NCI-H2029 (cell line): ENCODE results near the gene ABCA12.

Source experiments
- DNase-seq: peaks from one replicate; lab custom pipeline; 2025; lab: John Stamatoyannopoulos, UW

Gene ABCA12

DNA sequence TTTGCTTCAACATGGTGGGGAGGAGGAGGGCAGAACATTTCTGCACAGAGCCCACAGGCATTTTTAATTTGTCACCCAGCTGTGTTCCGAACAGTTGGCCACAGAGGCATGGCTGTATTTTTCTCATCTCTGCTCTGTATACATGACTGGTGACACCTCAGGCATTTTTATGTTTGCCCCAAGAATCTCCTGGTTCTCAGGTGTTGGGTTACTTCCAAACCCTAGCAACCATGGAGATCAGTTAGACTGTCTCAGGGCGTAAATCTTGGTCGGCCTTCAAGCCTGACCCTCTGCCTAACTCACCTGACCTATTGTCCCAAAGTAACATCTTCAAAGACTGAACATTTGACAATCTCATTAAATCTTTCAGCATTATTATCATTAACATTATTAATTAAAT is 100.0 kb downstream of the ABCA12 start:
- no peak for DNase-seq

DNA sequence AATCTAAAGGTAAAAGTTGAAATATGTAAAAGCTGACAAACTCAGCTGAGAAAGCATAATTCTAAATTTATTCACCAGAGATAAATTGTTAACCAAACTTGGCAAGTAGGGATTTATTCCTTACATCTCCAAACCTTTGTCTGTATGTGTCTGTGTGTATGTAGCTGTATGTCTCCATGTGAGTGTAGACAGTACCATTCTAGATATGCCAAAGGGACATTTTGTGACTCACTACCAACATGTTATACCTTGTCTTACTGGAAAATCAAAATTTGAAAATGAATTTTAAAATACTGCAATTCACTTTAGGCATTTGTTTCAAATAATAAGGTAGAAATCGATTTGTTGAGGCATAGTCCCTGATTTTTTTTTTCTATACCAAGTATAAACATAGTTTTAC is 102.1 kb downstream of the ABCA12 start:
- DNase-seq, result no peak

DNA sequence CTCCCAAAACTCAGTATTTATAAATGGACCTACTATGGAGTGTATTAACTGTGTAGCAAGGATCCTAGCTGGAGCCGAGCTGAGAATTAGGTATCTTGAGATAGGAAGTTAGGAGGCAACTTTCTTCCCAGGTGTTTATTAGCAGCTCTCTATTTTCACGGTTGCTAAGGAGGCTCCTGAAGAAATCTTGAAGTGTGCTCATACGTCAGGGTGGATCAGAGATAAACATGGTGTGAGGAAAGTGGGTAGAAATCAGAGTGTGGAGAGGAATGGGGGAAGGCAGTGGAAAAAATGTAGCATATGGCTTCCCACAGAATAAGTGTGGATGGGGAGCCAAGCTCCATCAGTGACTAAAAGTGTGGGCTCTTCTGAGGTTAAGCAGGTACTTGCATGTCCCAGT is 104.3 kb downstream of the ABCA12 start:
- no peak for DNase-seq

DNA sequence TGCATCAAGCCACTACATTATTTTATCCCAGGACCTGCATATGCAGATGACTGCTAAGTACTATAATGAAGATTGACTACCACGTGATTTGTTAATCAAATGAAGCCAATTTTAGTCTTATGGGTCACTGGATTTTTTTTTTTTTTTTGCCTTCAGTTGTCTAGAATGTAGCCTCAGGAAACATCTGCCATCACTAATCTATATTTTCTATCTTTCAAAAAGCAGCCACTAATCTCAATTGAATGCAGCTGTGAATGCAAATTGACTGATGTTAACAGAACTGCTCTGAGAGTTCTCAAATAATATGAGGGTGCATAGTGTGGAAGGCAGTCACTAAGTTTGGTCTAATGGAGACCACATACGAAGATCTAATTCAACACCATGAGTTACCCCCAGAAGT is 106.3 kb downstream of the ABCA12 start:
- no peak for DNase-seq

DNA sequence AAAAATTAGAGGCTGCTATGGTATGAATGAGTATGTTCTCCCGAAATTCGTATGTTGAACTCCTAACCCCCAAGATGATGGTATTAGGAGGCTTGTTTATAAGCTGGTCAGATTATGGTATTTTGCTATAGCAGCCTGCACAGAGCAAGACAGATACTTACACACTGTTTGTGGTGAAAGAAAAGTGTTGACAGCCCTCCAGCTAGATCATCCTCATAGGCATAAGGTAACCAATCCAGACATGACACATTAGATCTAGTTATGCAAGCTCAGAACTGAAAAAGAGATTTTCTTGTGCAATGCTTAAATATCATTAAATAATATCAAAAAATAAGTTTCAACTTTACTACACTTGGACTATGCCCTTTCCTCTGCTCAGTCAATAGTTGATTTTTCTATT is 107.1 kb downstream of the ABCA12 start:
- DNase-seq, result no peak

DNA sequence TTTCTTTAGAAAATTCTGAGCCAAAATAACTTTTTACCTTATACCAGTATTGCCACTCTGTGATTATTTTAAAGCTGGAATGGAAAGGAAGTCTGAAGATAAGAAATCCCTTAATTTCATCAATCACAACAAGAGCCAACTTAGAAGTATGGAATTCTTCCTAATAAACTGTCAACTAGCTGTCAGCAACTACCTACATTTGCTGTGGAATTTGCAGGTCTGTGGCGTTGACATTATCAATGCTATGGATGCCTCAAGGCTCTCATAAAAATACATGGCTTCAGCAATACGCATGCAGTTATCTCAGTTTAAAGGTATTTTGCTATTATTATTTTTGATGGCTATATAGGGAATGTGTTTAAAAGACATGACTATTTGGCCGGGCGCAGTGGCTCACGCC is 108.5 kb downstream of the ABCA12 start:
- DNase-seq, result no peak

DNA sequence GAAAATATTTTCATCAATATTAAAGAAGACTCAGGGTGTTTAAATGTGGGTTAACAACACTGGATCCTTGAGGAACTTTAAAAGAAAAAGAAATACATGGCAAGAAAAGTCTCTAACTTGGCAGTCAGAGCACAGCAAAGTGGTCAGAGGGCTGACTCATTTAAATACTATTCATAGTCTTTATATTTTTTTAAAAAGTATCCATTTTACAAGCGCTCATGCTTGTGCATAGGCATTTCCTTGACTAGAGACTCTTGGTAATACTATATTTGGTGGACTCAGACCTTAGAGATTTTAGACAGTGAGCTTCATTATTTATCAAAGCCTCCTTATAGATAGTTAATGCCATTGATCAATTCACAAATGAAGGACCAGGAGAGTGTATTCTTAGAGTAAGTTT is 110.2 kb downstream of the ABCA12 start:
- DNase-seq, result no peak

DNA sequence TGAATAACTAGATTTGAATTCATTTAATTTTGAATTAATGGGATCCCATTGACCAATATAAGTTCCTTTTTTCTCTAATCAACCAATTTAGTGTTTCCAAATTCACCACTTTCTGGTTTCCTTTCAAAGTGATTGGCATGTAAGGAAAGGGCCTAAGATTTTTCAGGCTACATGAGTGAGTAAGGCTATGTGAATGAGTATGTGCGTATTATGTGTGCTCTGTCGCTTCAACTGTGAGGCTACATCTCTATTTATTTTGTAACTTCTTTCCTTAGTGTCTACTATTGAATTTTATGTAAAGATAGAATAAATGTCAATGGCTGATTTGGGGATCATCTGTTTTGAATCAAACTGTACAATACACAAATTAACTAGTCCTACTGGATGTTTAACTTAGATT is 110.6 kb downstream of the ABCA12 start:
- DNase-seq, result no peak

DNA sequence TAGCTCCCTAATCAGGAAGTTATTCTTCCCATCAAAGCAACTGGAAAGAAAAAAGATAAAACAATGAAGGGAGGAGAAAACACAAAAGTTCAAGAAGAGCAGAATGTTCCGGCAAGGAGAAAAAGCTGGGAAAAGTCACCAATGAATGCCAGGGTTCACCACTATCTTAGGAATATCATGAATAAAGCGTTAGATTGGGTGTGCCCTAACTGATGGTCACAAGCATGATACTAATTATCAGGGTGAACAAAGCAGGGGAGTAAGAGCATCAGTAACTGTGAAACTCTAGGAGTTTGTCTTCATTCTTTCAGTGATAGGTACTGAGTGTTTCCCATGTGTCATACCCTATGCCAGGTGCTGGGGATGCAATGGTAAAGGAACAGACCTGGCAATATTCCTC is 115.5 kb downstream of the ABCA12 start:
- DNase-seq, result no peak

DNA sequence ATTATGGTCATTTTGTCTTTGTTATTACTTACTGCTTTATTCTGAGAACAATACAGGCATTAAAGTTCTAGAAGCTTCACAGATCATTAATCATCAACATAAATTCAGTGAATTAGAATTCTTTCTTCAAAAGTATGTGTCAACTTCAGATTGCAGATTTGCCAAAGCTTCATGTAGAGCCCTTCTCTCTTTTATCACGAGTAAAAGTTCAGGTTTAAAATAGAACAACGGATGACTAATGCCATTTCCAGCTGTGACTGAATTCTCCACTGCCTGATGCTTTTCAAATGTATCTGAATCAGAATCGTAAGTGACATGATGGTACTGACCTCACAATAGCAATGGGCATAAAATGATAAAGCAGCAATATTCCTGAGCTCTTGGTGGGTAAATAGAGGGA is 116.0 kb downstream of the ABCA12 start:
- DNase-seq, result no peak

DNA sequence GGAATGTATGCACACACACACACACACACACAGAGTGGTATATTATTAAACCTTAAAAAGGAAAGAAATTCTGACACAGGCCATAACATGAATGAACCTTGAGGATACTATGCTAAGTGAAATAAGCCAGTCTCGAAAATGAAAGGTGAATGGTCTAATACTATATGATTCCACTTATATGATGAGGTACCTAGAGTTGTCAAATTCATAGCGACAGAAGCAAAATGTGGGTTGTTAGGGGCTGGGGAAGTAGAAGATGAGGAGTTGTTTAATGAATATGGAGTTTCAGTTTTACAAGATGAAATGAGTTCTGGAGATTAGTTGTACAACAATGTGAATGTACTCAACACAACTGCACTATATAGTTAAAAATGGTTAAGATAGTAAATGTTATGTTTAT is 118.1 kb downstream of the ABCA12 start:
- no peak for DNase-seq

DNA sequence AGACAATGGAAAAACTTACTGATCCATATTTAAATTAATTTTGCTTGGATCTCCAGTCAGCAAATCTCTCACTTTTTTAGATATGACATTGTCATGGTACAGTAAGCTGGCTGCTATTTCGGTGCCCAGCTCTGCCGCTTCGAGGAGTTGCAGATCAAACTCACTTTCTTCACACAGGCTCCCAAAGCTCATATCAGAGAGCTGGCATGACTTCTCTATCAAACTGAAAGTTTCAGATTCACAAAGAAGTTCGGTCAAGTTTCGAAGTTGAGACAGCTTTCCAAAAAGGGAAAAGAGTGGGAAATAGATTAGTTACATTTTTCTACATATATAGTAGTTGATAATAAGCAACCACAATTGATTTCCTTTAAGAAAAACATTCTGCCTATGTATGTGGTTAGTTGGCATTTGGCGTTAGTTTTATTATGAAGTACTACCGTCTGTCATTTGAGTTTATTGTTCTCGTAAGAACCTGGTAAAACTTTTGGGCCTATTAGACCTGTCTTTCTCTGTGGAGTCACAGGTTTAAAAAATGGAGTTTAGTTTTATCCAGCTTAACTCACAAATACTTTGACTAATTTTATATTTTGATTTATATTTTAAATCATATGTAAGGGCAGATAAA is 118.8 kb downstream of the ABCA12 start:
- DNase-seq, result no peak

DNA sequence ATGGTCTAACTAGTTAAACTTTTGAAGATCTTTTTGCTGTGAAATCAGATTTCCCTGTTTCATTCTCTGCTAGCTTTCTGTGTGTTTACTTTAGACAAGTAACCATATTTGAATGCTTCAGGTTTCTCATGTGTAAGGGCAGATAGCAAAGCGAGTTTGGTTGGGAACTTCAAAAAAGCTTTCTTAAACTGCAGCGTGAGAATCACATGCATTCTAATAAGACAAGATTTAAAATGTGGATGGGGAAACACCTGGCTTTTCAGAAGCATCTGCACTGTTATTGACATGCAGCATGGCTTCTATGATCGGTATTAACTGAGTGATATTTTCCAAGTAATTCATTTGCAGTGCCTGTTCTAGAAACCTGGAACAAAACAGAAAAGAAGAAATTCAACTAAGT is 119.3 kb downstream of the ABCA12 start:
- DNase-seq, result no peak

DNA sequence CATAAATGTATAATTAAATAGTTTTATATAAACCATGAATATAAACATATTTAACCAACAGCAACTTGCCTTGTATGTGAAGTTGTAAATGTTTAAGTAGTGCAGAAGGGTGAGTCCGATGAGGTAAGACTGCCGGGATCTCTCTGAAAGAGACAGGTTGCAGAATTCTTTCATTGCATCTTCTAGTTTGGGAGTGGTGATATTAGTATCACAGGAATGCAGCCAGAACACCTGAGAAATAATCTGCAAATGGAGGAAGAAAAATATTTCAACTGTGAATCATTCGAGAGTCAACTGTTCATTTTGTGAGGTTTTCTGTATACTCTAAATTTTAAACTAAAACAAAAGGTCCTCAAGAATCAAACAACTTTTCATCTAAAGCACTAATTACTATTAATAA is 123.0 kb downstream of the ABCA12 start:
- no peak for DNase-seq

DNA sequence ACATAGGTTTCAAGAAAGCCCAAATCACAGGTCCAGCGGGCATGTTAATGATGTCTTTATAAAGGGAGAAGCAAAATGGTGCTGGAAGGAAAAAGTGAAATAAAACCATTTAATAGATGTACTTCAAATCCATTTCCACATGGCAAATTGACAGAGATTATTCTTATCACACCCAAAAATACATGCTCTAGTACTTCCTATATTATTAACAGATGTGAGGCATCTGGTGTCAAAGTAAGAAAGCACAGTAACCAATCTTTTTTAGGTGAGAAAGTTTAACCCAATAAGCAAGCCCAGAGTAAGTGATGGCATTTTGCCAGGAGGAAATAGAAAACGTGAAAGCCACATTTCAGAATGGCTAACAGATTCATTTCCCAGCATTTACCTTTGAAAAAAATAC is 128.0 kb downstream of the ABCA12 start:
- DNase-seq, result no peak

DNA sequence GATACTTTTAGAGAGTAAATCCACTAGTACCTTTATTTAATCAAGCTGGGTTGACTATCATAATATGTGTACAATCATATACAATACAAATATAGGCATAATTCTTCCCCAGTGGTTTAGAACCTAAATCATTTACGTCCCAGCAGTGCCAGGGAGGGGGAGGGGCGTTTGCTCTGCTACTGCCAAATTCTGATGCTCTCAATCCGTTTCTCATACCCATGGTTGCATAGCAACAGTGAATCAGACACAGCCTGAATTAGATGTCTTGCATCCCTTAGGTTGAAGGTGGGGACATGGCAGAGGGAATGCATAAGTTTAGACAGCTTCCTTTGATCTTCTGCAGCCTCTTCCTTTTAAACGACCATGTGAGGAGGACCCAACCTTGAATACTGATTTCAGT is 135.4 kb downstream of the ABCA12 start:
- no peak for DNase-seq

DNA sequence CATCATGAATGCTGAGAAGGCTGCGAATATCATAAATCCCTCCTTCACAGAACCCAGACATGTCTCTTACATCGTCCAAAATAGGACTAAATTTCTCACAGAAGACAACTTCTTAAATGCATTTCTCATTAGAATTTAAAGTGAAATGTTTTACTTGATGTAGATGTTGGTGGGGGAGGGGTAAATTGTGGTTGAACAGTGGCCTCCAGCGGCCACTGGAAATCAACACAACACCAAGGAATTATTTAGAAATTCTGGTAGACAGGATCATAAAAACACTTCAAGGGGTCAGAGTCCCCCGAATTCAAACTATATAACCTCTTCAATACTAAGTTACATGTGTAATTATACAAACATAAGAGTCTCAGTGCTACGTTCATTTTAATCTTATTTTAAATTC is 135.9 kb downstream of the ABCA12 start:
- peak; percentile 29 for DNase-seq

DNA sequence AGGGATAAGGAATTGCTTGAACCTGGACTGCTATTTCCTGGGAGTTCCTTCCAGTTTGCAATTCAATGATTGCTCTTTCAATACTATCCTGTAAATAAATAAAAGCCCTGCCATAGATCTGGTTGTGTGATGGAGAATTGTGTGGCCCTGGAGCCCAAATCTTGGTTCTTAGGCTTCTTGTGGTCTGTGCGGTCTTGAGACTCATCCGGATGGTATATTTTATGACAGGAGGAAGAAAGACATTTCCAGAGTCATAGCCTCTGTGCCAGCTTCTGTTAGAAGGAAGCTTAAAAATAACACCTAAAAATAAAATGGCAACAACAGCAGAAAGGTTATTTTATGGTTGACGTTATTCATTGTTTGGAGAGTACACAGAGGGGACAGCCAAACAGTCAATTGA is 137.7 kb downstream of the ABCA12 start:
- DNase-seq, result no peak

DNA sequence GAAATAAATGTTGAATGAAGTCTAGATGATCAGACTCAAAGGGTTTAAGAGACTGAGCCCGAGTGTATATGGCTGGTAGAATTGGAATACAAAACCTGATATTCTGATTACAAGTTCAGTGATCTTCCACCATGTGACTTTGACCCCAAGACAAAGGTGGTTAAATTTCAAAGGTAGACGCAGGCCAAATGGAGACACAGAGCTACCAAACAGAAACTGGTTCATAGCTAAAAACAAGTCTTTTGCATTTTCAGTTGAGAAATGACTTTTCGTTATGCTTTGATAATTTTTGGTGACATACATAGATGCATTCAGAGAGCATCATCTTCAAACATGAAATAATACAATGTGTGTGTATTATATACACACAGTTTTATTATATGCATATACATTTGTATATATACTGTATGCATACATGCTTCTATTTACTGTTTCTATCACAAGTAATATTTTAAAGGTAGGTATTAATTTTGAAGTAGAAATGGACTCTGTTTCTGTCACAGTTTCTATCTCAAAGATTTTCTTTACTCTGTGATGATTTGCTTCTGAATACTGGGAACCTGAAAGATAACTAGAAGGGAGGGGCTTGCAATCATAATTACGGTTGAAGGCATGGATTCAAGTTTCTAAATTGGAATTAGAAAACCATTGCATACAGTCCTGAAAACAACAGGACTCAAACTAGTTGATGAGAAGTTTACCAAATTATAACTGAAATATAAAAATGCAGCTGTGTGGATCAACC is 142.3 kb downstream of the ABCA12 start:
- no peak for DNase-seq

DNA sequence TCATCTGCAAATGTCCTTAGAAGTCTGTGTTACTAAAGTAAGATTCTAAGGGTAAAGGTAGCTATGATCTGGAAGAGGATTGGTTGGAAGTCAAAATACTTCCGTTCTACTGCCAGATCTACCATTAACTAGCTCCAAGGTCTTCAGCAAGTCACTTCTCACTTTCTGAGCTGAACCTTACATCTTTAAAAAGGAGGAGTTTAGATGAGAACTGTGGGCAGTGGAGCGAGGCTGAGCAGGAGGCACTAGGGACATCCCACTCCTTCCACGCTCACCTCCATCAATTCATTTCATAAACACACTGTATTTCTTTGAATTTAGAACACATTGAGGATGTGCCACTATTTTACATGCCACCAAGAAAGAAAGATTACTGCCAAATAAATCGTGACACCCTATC is 143.0 kb downstream of the ABCA12 start:
- no peak for DNase-seq

DNA sequence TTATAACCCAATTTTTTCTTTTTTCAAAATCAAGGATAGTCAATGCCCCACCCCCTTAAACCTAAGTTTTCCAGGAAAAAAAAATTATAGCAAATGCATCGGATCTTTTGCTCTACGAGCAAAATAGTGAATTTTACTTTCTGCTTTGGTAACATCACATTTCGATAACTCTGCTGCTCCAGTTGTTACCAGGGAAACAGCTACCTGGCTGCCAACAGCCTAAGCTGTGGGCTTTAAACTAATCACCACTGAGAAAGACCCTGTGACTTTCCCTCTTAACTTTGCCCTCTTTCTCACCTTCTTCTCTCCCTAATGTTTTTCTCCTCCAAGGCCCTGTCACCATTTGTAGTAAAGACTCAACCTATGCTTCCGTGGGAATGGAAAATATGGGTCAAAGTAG is 145.5 kb downstream of the ABCA12 start:
- no peak for DNase-seq

DNA sequence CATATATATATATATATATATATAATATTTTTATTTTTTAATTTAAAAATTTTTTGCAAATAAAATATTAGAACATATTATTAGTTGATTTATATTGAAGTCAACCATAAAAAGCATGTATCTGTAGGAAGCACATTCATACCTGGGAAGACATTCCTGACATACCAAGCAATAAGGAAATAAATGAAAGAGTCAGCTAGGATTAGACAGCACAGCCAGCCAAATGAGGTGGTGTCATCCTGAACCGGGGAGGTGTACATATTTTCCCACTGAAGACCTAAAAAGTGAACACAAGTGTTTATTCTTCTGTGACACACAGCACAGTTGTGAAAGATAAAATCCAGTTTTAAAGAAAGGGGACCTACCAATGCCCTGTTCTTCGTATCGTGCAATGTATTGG is 149.2 kb downstream of the ABCA12 start:
- DNase-seq, result no peak

DNA sequence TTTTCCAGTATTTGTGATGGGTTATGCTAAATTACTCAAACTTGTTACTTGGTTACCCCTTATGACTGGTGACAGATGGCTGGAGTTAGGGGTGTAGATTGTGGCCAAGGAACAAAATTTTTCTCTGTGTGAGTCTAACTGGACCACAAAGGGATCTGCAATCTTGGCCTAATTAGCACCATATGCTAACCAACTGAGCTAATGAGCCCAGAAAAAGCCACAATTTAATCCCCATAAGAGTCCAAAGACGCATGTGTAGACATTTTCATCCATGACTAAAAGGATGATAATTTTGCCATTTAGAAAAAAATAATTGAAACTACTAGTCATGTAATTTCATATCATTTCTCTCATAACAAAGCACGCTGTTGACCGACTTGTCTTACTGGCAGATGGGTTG is 151.2 kb downstream of the ABCA12 start:
- no peak for DNase-seq

DNA sequence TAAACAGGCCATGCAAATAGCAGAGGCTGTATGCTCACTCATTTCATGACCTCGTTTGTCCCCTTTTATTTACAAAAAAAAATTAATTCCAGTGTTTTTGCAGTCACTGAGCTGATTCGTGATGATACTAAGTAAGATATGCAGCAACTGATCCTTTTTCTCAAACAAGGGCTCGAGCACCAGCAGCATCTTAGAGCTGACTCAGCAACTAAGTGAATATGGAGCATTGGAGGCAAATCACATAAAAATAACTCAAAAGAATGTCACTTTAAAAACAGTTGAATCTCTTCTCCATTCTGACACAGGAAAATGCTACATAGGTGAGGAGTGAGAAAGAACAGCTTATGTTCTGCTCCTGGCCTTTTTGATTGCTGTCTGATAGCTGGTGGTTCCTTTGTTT is 152.8 kb downstream of the ABCA12 start:
- no peak for DNase-seq
